Measurements from ENCODE around the gene SDK1.
A peak's percentile ranks its signal among the peaks of the same experiment; 100 is the strongest.
"Not testable (repeated sequence)": the region's sequence is repeated elsewhere in the genome, so short reads cannot be mapped to it uniquely, and the experiment has no call there.

SDK1 gene

DNA sequence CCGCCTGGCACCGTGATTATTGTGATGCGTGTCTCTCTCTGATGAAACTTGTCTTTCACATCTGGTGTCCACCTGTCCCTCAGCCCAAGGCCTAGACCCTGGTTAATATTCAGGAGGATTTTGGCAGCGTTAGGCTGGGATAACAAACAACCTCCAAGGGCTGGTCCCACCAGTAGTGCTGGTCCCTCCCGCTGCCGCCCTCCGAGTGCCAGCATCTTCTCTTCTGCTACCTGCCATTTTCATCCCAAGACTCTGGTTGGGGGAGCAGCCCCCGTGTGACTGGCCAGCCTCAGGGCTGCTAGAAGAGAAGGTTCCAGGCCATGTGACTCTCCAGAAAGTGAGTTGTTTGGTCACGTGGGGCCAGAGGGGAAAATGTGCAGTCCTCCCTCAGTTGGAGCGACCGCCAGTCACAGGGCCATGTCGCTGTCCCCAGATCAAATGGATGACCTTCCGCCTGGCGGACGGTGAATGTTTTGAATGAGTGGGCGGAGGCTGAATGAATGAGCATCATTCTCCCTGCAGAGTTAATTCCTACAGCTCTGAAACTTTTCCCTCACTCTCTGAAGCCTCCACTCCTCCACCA lies 901.2 kb downstream of the SDK1 start:
- DNase-seq, result no peak

DNA sequence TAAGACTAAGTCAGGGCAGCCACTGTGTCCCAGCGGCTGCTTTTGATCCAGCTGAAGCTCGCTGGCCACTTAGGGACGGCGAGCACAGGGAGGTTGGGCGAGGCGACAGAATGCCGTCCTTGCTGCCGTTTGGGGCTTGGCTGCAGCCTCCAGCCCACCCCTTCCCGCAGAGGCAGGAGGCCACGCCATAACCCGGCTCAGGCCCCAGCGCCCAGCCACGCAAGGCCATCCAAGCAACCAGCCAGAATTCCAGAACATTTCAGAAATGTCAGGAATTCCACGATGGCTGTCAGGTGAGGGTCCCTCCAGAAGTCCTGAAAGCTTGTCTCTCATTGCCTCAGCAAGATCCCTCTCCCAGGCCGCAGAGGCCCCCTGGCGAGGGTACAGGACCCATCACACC lies 901.9 kb downstream of the SDK1 start:
- DNase-seq, result no peak

DNA sequence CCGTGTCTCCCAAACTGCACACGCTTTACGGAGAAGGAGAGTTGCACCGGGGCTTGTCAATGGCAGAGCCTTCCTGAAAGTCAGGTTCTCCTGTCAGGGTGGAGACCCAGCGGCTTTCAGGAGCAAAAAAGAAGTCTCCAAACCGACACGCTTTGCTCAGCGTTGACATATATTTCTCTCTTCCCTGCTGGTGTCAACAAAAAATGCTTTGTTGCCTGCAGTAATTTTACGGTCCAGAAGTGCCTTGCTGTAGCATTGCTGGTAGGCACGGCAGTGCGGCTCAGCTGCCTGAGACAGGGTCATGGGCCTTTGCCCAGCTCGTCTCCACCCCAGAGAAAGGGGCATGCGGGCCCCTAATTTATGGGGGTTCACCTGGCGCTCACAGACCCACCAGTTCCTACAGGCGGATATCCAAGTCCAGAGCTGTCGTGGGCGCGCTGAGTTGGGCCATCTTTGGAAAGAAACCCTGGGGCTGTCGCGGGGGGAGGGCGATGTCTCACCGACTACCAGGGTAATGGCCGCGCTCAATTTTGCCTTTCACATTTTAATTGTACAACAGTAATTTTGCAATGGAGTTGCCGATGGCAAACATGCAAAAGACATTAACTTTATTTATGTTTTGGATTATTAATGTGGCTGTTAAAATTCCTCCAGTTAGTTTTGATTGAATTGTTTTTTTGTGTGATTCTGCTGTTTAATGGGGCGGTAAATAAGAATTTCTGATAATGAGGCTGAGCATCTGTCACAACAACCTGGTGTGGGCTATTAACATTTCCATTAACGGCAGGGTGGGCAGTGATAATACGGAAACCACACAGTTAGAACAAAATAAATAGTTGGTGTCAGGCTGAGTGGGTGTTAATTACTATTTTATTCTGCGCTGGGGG lies 902.8 kb downstream of the SDK1 start:
- DNase-seq, result no peak

DNA sequence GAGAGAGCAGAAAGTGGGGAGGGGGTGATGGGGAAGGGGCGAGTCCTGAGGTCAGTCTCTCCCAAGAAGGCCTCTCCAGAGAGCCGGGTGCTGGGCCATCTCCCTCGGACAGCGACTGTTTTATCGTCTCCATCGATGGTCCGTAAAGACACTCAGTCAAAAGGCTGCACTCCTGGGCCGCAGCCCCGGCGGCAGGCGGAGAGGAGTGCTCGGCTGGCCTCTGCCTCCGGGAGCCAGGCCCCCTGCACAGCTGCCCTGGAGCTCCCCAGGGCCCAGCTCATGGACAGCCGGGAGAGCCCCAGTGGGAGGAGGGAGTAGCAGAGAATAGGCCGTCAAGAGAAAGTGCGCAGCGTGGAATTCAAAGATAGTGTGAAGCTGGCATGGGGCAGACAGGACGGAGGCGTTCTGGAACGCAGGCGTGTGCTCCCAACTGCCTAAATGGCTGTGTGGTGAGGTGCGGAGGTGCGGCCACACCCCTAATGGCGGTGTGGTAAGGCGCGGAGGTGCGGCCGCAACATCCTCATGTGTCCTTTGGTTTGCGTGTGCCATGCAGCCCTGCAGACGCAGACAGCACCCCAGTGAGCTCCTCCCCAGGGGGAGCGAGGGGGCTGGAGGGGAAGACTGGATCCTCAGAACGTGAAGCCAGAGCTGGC lies 903.6 kb downstream of the SDK1 start:
- DNase-seq, result peak; percentile 34 to 68 (median 48)

DNA sequence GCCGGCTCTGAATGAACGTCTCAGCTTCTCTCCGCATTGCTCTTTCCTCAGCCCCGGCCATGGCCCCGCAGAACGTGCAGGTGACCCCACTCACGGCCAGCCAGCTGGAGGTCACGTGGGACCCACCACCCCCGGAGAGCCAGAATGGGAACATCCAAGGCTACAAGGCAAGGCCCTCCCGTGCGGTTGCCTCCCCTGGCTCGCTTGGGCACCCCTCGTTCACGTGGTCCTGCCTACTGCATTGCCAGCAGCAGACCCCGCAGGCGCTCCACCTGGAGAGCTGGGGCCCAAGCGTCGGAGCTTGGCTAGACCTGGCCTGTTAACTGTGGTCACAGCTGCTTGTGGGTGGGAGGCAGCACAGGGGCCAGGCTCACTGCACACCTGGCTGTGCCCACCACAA lies 904.8 kb downstream of the SDK1 start:
- DNase-seq, result no peak

DNA sequence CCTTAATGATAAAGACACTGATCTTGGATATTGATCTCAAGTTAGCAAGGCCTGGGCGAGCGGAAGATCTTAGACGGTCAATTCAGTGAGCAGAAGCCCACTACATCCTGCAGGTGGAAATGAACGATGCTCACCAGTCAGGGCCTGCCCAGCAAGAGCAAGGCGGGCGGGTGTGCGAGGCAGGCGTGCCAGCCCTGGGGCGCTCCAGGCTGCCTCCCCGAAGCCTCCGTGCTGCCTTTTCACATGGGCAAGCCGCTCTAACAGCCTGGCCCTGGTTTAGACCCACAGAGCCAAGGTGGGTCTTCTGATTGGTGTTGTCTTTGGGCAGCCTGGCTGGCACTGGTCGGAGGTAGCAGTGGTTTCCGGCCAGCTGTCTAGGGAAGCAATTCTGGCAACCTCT lies 906.0 kb downstream of the SDK1 start:
- no peak for DNase-seq

- DNase-seq, result no peak
Measured at GRCh38 chr7:4208086-4208485, 907.0 kb downstream of the SDK1 start.

GRCh38 chr7:4208586-4208985 lies 907.5 kb downstream of the SDK1 start:
- no peak for DNase-seq

DNA sequence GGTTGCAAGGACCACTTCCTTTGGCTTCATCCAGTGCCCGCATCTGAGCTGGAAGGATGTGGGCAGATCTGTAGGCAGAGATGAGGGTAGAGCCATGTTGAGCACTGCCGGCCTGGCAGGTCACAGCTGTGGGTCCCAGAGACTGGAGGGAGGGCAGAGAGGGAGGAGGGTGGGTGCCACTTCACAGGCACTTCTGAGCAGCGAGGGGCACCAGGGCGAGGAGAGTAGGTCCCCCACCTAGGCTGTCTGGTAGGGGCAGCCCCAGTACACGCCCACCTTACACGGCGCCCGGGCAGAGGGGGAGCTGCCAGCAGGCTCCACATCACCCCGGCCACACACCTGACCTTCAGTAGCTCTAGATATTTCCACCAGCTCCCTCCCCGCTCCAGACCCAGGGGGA lies 908.1 kb downstream of the SDK1 start:
- DNase-seq, result no peak

GRCh38 chr7:4209966-4210365 lies 908.9 kb downstream of the SDK1 start:
- no peak for DNase-seq

- DNase-seq, result no peak
Measured at GRCh38 chr7:4210821-4211220, 909.8 kb downstream of the SDK1 start.

- DNase-seq, result no peak
Measured at GRCh38 chr7:4211261-4211660, 910.2 kb downstream of the SDK1 start.

DNA sequence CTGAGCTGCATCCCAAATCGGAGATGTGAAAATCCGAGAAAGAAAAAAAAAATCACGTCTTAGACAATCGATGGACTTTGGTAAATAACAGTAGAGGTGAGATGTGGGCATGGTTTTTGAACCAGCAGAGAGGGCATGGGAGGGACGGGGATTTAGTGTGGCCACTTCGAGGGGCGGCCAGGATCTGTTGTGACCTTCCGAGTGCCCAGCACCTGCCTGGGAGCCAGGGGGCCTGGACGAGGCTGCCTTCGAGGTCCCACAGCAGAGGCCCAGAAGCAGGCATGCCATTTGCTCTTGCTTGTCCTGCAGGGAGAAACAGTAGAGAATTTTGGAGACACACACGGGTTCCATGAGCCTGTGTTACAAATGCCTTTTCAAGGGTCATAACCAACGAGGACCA lies 911.3 kb downstream of the SDK1 start:
- no peak for DNase-seq

- no peak for DNase-seq
Measured at GRCh38 chr7:4214291-4215155, 913.5 kb downstream of the SDK1 start.

GRCh38 chr7:4215176-4215720 lies 914.2 kb downstream of the SDK1 start:
- no peak for DNase-seq

- DNase-seq, result no peak
Measured at GRCh38 chr7:4216016-4216415, 915.0 kb downstream of the SDK1 start.

DNA sequence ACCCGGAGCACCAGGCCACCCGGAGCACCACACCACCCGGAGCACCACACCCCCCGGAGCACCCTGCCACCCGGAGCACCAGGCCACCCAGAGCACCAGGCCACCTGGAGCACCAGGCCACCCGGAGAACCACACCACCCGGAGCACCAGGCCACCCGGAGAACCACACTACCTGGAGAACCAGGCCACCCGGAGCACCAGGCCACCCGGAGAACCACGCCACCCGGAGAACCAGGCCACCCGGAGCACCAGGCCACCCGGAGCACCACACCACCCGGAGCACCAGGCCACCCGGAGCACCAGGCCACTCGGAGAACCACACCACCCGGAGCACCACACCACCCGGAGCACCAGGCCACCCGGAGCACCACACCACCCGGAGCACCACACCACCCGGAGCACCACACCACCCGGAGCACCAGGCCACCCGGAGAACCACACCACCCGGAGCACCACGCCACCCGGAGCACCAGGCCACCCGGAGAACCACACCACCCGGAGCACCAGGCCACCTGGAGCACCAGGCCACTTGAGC lies 916.1 kb downstream of the SDK1 start:
- DNase-seq, result not testable (repeated sequence)

- no peak for DNase-seq
Measured at GRCh38 chr7:4218481-4218880, 917.4 kb downstream of the SDK1 start.

DNA sequence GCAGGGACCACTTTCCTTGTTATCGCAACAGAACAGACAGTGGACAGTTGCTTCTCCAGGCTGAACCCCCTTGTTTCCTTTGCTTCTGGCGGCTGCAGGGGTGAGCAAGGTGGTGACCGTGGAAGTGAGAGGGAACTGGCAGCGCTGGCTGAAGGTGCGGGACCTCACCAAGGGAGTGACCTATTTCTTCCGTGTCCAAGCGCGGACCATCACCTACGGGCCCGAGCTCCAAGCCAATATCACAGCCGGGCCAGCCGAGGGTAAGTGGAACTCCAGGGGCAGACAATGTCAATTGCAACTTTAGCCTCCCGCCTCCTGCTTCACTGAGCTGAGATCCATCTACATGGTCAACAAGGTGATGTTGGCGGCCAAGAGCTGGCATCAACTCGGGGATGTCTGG lies 919.0 kb downstream of the SDK1 start:
- DNase-seq, result no peak

GRCh38 chr7:4221043-4221442 lies 920.0 kb downstream of the SDK1 start:
- DNase-seq, result no peak

DNA sequence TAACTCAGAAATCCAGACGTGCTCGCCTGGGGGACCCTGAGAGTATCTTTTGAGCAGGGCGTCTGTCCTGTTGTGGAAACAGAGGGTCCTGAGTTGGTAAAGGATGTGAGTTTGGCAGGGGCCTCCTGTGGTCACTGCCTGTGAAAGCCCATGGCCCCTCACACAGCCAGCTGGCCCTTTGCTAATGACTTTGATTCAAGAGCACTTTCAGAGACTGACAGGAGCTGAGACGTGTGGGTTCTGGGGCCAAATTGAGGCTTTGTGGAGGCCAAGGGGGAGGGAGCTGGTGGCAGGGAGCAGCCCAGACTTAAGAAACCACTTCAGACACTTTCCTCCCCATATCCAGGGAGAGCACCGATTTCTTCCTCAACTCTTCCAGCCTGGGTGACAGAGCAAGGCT lies 921.6 kb downstream of the SDK1 start:
- DNase-seq, result no peak

DNA sequence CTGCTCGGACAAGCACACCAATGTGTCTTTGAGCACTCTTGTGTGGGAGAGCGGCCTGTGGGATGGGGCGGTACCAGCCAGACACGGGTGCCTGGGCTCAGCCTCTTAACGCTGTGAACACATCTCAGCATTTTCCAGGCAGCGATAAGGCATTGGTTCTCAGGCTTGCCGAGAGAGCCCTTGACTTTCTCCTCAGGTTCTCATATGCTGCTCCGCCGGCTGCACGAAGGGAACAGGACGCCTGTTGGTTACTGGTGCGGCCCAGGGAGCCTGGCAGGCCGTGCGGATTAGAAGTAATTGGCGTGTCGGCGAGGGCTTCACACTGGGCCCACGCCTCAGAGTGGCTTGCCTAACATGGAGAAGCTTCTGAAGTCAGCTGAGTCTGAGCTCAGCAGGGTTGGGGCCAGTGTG lies 924.3 kb downstream of the SDK1 start:
- DNase-seq, result no peak
